AML-193 (cell line): ENCODE results near the gene DNAJC1.
A peak's percentile ranks its signal among the peaks of the same experiment; 100 is the strongest.
"Not testable (repeated sequence)": the region's sequence is repeated elsewhere in the genome, so short reads cannot be mapped to it uniquely, and the experiment has no call there.

ENCODE experiments used
- DNase-seq, 2 experiments: peaks; one replicate each; lab custom pipeline; 2025; lab: John Stamatoyannopoulos, UW

The DNAJC1 gene

DNA sequence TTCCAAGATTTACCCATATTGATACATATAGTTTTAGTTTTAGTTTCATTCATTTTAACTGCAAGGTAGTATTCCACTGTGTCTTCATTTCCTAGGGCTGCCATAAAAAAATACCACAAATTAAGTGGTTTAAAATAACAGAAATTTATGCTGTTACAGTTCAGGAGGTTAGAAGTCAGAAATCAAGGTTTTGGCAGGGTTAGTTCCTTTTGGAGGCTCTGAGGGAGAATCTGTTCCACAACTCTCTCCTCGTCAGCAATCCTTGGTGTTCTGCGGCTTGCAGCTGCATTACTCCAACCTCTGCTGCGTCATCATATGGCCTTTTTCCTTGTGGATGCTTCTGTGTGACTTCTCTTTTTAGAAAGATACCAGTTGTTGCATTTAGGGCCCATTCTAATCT is 176.2 kb downstream of the DNAJC1 start:
- DNase-seq, result no peak

- no peak for DNase-seq
Observed at GRCh38 chr10:21826725-21827124, 176.8 kb downstream of the DNAJC1 start.

- DNase-seq, result no peak
Observed at GRCh38 chr10:21825345-21825744, 178.2 kb downstream of the DNAJC1 start.

DNA sequence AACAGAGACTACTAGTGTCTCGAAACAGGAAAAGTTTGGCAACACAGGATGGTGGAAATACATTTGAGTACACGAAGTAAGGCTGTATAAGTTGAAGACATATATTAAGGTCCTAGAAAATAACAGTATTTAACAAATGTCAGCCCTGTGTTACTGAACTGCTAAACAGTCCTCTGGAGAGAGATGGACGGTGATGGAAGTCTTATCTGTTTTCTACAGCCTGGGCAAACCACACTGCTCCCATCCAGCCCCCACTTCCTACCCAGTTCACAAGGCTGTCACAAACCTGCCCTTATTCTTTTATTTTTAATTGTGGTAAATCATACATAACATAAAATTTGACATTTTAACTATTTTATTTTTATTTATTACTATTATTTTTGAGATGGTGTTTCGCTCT is 179.1 kb downstream of the DNAJC1 start:
- no peak for DNase-seq

GRCh38 chr10:21823617-21824016 is 179.9 kb downstream of the DNAJC1 start:
- no peak for DNase-seq

DNA sequence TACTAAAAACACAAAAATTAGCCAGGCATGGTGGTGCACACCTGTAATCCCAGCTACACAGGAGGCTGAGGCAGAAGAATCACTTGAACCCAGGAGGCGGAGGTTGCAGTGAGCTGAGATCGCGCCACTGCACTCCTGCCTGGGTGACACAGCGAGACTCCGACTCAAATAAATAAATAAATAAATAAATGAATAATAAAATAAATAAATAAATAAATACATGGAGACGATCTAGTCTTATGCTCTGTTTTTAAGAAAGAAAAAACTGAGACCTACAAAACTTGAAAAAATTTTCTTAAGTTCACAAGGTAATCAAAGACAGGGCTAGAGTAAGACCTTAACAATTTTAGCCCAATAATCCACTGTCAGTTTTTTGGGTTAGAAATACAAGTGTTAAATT is 181.3 kb downstream of the DNAJC1 start:
- DNase-seq, result not testable (repeated sequence)

GRCh38 chr10:21820952-21821351 is 182.6 kb downstream of the DNAJC1 start:
- DNase-seq, result no peak

GRCh38 chr10:21818416-21818815 is 185.1 kb downstream of the DNAJC1 start:
- DNase-seq, result not testable (repeated sequence)

DNA sequence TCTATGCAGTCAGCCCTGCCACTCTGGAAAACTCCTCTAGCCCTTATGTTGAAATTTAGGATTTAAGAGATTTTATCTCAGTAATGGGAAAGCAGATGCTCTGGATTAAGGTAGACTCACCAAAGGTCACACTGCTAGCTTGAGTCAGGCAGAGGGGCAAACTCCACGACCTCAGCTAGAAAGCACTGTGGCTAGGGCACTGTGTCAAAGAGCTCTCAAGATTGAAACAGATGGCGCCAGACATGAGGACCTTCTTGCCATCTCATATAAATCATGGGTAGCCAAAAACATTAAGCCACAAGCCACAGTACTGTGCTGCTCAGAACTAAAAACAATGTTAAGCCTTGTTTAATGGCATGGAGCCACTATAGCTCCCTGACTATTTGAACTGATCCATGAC is 188.7 kb downstream of the DNAJC1 start:
- DNase-seq, result no peak

- peak; percentile 83 to 87 for DNase-seq
Observed at GRCh38 chr10:21813946-21814345, 189.6 kb downstream of the DNAJC1 start.

DNA sequence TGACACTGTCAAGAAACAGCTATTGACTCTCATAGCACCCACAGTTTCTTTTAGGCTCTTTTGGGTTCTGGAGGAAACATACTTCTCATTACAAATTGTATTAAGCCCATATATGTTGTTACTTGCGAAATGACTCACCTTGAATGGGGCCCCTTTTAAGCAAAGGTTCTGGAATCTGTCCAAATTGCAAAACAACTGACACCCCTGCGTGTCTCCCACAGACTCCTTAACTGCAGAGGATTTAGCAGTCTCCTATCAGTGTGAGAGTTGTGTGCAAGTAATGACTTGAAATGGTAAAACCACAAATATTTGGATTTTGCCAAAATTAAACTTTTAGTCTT is 192.3 kb downstream of the DNAJC1 start:
- DNase-seq, result no peak

DNA sequence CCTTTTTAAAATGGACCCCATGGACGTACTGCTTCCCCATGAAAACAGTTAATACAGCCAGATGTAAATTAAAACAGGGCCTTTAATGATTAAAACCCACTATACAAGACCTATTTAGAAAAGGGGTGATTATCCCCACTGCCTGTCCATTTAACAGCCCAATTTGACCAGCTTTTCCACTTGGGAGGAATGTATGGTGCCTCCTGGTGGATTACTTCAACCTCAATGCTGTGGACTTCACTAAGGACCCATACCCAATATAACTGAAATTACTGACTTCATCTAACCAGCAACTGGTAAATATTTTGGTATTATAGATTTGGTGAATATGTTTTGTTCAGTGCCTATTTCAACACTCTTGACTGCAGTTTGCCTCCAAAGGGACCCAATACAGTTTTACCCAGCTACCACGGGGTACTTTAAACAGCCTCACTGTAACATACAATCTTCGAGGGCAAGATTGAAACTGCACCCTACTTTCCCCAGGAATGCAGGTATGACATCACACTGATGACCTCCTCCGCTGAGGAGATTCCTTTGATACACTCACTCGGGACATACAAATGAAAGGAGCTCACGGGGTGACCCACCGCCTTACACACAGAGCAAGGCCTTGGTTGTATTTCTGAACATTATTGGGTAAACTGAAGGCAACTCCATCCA is 192.8 kb downstream of the DNAJC1 start:
- no peak for DNase-seq

GRCh38 chr10:21808550-21808949 is 195.0 kb downstream of the DNAJC1 start:
- DNase-seq, result no peak

DNA sequence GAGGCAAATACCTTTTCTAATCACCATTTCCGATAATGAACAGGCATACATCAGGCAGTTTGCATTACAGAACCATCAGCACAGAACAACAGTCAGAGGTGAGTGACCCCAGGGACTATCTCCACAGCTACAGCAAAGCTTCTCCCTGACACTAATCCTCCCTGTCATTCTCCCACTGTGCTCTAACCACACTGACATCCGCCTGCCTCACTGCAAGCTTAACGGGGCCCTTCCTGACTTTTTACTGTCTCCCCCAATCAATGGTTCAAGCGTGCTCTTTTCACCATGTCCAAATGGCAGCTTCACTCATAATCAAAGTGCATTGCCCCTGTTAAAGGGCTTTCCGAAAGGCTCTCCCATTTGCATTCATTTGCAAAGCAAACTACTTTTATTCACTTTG is 196.3 kb downstream of the DNAJC1 start:
- DNase-seq, result no peak

- DNase-seq, result no peak
Observed at GRCh38 chr10:21803374-21803773, 200.2 kb downstream of the DNAJC1 start.

DNA sequence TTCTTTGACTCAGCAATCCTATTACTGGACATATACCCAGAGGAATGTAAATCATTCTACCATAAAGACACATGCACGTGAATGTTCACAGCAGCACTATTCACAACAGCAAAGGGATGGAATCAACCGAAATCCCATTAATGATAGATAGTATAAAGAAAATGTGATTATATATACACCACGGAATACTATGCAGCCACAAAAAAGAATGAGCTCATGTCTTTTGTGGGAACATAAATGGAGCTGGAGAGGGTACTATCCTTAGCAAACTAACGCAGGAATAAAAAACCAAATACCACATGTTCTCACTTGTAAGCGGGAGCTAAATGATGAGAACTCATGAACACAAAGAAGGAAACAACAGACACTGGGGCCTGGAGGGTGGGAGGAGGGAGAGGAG is 201.9 kb downstream of the DNAJC1 start:
- no peak for DNase-seq

- DNase-seq, result no peak
Observed at GRCh38 chr10:21797984-21798765, 205.4 kb downstream of the DNAJC1 start.

- DNase-seq, result no peak
Observed at GRCh38 chr10:21797533-21797932, 206.0 kb downstream of the DNAJC1 start.

DNA sequence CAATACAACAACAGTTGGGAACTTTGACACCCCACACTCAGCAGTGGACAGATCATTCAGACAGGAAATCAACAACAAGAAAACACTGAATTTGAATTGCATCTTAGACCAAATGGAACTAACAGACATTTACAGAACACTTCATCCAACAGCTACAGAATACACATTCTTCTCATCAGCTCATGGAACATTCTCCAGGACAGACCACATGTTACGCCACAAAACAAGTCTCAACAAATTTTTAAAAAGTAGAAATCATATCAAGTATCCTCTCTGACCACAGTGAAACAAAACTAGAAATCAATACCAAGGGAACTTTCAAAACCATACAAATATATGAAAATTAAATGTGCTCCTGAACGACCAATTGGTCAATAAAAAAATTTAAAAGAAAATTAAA is 212.3 kb downstream of the DNAJC1 start:
- no peak for DNase-seq

DNA sequence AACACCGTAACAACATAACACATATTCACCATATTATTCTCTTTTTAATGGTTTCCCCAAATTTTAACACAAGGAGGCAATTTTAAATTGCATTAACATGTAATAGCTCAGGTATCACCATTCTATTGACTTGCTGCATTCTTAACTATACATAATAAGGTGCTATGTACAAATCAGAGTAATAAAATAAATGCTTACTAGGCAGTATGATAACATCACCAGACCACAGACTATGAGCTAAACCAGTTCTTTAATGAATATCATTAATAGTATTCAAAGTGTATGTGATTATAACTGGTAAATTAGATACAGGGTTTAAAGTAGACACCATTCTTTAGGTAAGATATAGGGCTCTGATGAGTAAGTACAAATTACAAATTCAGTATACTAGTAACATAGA is 226.6 kb downstream of the DNAJC1 start:
- no peak for DNase-seq

- no peak for DNase-seq
Observed at GRCh38 chr10:21771219-21771618, 232.3 kb downstream of the DNAJC1 start.

DNA sequence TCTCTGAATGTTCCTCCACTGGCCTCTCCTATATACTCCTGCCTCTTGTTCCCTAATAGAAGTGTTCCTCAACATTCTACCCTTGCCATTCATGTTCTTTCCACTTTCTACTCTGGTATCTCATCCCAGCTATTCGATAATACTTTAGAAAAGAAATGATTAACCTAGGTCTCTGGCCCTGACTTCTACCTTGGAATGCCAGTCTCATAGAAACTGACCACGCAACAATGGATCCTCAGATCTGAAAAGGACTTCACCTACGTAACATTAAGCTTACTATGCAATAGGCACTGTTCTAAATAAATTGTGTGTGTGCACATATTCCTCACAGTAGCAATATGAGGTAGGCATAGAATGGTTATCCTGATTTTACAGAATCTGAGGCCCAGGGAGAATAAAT is 234.5 kb downstream of the DNAJC1 start:
- no peak for DNase-seq

GRCh38 chr10:21764466-21765189 is 238.9 kb downstream of the DNAJC1 start:
- DNase-seq, result no peak
